Measurements from ENCODE around the gene NRCAM.

DNA sequence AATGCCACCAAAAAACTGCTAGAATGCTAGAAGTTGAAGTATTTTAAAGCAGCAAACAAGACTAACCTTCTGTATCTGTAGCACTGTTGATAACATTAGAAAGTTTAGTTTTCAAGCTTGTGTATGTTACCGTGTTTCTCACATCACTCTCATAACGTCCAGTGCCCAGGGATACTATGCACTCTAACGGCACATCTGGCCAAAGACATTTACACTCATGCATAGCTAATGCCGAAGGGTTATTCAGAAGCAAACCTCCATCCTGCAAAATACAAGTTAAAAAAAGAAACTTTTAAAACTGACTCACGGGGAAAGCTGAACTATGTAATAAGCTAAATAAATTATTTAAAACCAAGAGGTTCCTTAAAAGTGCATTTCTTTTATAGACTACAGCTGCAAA, 22.9 kb upstream of the NRCAM start:
- TF ChIP-seq CTCF (optimal IDR thresholded peaks at IDR 0.05 in 1 of 3, IDR thresholded peaks at IDR 0.05 in 1 of 3, conservative IDR thresholded peaks at IDR 0.05 in 1 of 3; ENCODE audit: extremely low read depth in 1 of 3, insufficient read depth in 2 of 3, low read length in 3 of 3) (no peak), EZH2 (IDR thresholded peaks at IDR 0.05; ENCODE audit: low read length) (no peak)

Measured in keratinocyte (primary cell).